Sigmoid colon (tissue), 7 donors: ENCODE measurements around the gene YEATS4. TPM values are rescaled to one million over a fixed set of nuclear protein-coding genes. Genes with fewer than 3 reads are reported as not detected.
A peak's percentile ranks its signal among the peaks of the same experiment; 100 is the strongest.

ENCODE experiments used
- DNase-seq: peaks from one replicate; pipeline ENCODE4 v3.0.0-alpha.2; 2019
- H3K27ac ChIP-seq, 4 donors: fragments of 200-600 bp; sonication (generic); one replicate each; pipeline ENCODE4 v1.5.1; 2016 to 2019; ENCODE audit warnings: mild to moderate bottlenecking in 1 of 4
- H3K27me3 ChIP-seq, 3 donors: fragments of 200-600 bp; sonication (generic); one replicate each; pipeline ENCODE4 v1.5.1; 2019; ENCODE audit warnings: mild to moderate bottlenecking in 1 of 3
- H3K36me3 ChIP-seq, 4 donors: fragments of 200-600 bp; sonication (generic); one replicate each; pipeline ENCODE4 v1.5.1; 2016 to 2019
- H3K4me1 ChIP-seq, 4 donors: fragments of 200-600 bp; sonication (generic); one replicate each; pipeline ENCODE4 v1.5.1; 2017 to 2019
- H3K4me3 ChIP-seq, 4 donors: fragments of 200-600 bp; sonication (generic); one replicate each; pipeline ENCODE4 v1.5.1; 2017 to 2019; ENCODE audit warnings: mild to moderate bottlenecking in 2 of 4, moderate library complexity in 1 of 4
- H3K9me3 ChIP-seq, 4 donors: fragments of 200-600 bp in 3 of 4; sonication (generic) in 3 of 4; one replicate each; pipeline versions ENCODE4 v1.5.1 to v1.6.1; 2013 to 2019
- CTCF ChIP-seq, 4 experiments: fragments of 450-650 bp in 3 of 4; fragments of 200-600 bp in 1 of 4; IDR thresholded peaks; one replicate each; pipeline ENCODE4 v1.5.1; 2016 to 2019; ENCODE audit warnings: antibody characterized with exemption in 4 of 4, mild to moderate bottlenecking in 3 of 4, moderate library complexity in 2 of 4
- EP300 ChIP-seq, 4 donors: sonication (generic); formaldehyde crosslinking; IDR thresholded peaks; one replicate each; pipeline ENCODE4 v1.6.1; 2017; ENCODE audit warnings: antibody characterized with exemption in 4 of 4
- POLR2A ChIP-seq, 2 donors: fragments of 450-650 bp; IDR thresholded peaks; one replicate each; pipeline ENCODE4 v1.6.1; 2016; ENCODE audit warnings: antibody characterized with exemption in 2 of 2, mild to moderate bottlenecking in 2 of 2, moderate library complexity in 2 of 2
- POLR2AphosphoS5 ChIP-seq, 4 donors: sonication (generic); formaldehyde crosslinking; IDR thresholded peaks; one replicate each; pipeline ENCODE4 v1.6.1; 2017; ENCODE audit warnings: antibody characterized with exemption in 4 of 4
- WGBS, 2 donors: extraction: QIAGEN DNeasy Blood & Tissue Kit; methylation state at CpG; one replicate each; pipeline ENCODE4 v1.1.7; 2013; 5-methylcytosine and 5-hydroxymethylcytosine counted together
- intact Hi-C: fragments of 100-400 bp; cut with DNase I; formaldehyde crosslinking; loops from one replicate; pipeline ENCODE4 v1.15.1; 2023
- polyA plus RNA-seq, 3 donors: library from polyadenylated mRNA; stranded (reverse); fragments of 200-250 nt; gene quantifications; one replicate each; pipeline ENCODE4 v1.2.3, GENCODE V29; 2013
- total RNA-seq, 4 donors: library from RNA; depleted of rRNA; stranded (reverse); fragments of >200 nt; gene quantifications; one replicate each; pipeline ENCODE4 v1.1.0, GENCODE V29; 2016
- donor health status: healthy with polysubstance abuse.
- donor health status: Bipolar disorder and iron deficiency.
- donor health status: healthy.

The YEATS4 gene
- total and polyA plus RNA-seq, 7 donors: 13.3 to 61.2 (median 19.8) TPM

GRCh38 chr12:69330475-69331473 is 28.8 kb upstream of the YEATS4 start:
- H3K27me3 ChIP-seq: peaks cover 0 to 7% (median 0%) of the 10 kb centered on the region in 3 donors
- intact Hi-C loops: no loop called here
- DNase-seq: no peak
- no peaks in the 10 kb centered on the region for H3K36me3 ChIP-seq
- H3K9me3 ChIP-seq: no peaks in the 10 kb centered on the region
- peaks cover 0 to 11% (median 2%) of the 10 kb centered on the region in 4 donors for H3K4me1 ChIP-seq
- 1 to 4% methylated on average over 18 of the region's 18 CpGs for WGBS, 2 donors
- H3K4me3 ChIP-seq: peak overlapping the region; percentile 6 to 46 (median 44)
- H3K27ac ChIP-seq: peak overlapping the region in 2 of 4 donors; percentile 27 to 42
- TF ChIP-seq POLR2A (IDR thresholded peaks at IDR 0.05): no peak
- TF ChIP-seq POLR2AphosphoS5 (IDR thresholded peaks at IDR 0.05): no peak
- no peak for TF ChIP-seq CTCF (IDR thresholded peaks at IDR 0.05)
- no peak for TF ChIP-seq EP300 (IDR thresholded peaks at IDR 0.05)

- DNase-seq: no peak
- Histone ChIP-seq H3K36me3 (no peaks in the 10 kb centered on the region), H3K27me3 (peaks cover 0 to 7% (median 0%) of the 10 kb centered on the region in 3 donors), H3K4me1 (peaks cover 0 to 11% (median 2%) of the 10 kb centered on the region in 4 donors), H3K9me3 (no peaks in the 10 kb centered on the region), H3K4me3 (peak overlapping the region; percentile 6 to 46 (median 44)), H3K27ac (peak overlapping the region in 2 of 4 donors; percentile 27 to 42)
- WGBS, 2 donors: 3 to 27% methylated on average over 7 of the region's 7 CpGs
- no peak for TF ChIP-seq EP300 (IDR thresholded peaks at IDR 0.05)
- no peak for TF ChIP-seq CTCF (IDR thresholded peaks at IDR 0.05)
- no peak for TF ChIP-seq POLR2A (IDR thresholded peaks at IDR 0.05)
- no peak for TF ChIP-seq POLR2AphosphoS5 (IDR thresholded peaks at IDR 0.05)
- intact Hi-C loops: no loop called here
Observed at GRCh38 chr12:69331519-69331908, 28.0 kb upstream of the YEATS4 start.

GRCh38 chr12:69331909-69332684 is 27.4 kb upstream of the YEATS4 start:
- Histone ChIP-seq H3K27ac (no peak overlapping the region), H3K9me3 (no peaks in the 10 kb centered on the region), H3K36me3 (no peaks in the 10 kb centered on the region), H3K4me1 (peaks cover 0 to 11% (median 2%) of the 10 kb centered on the region in 4 donors), H3K4me3 (no peak overlapping the region), H3K27me3 (peaks cover 0 to 7% (median 0%) of the 10 kb centered on the region in 3 donors)
- WGBS, 2 donors: 42 to 66% methylated on average over 20 of the region's 20 CpGs
- no peak for TF ChIP-seq POLR2AphosphoS5 (IDR thresholded peaks at IDR 0.05)
- TF ChIP-seq EP300 (IDR thresholded peaks at IDR 0.05): no peak
- no peak for DNase-seq
- intact Hi-C loops: no loop called here

- no peak for DNase-seq
- Histone ChIP-seq H3K36me3 (no peaks in the 10 kb centered on the region), H3K27ac (no peak overlapping the region), H3K9me3 (no peaks in the 10 kb centered on the region), H3K4me3 (no peak overlapping the region), H3K4me1 (peaks cover 0 to 11% (median 2%) of the 10 kb centered on the region in 4 donors), H3K27me3 (peaks cover 0 to 7% (median 0%) of the 10 kb centered on the region in 3 donors)
- intact Hi-C loops: no loop called here
- WGBS, 2 donors: 28 to 71% methylated on average over 6 of the region's 6 CpGs
- TF ChIP-seq POLR2A (IDR thresholded peaks at IDR 0.05) (no peak), EP300 (IDR thresholded peaks at IDR 0.05) (no peak), CTCF (IDR thresholded peaks at IDR 0.05) (no peak), POLR2AphosphoS5 (IDR thresholded peaks at IDR 0.05) (no peak)
Observed at GRCh38 chr12:69332815-69333358, 26.7 kb upstream of the YEATS4 start.
